Heart right ventricle (tissue), 16 donors: ENCODE data around the gene CFAP20. TPM values are rescaled to one million over a fixed set of nuclear protein-coding genes. Genes with fewer than 3 reads are reported as not detected.

Source experiments
- ATAC-seq, 8 donors: fragments of 200-7000 bp; cut with Tn5 transposase; one replicate each; pipeline ENCODE4 v1.9.1; 2020; ENCODE audit warnings: mild to moderate bottlenecking in 8 of 8, moderate library complexity in 8 of 8, moderate number of reproducible peaks in 1 of 8
- DNase-seq, 2 donors: peaks; one replicate each; pipeline ENCODE4 v3.0.0-alpha.2; 2020
- H3K27ac ChIP-seq, 10 donors: fragments of 200-600 bp; sonication (generic) in 2 of 10; one replicate each; pipeline versions ENCODE4 v1.5.0 to v1.8.0; 2020 to 2022; ENCODE audit warnings: mild to moderate bottlenecking in 3 of 10
- H3K27me3 ChIP-seq, 7 donors: fragments of 200-600 bp; one replicate each; pipeline ENCODE4 v1.8.0; 2021 to 2022; ENCODE audit warnings: mild to moderate bottlenecking in 2 of 7
- H3K36me3 ChIP-seq, 9 donors: fragments of 200-600 bp; sonication (generic) in 1 of 9; one replicate each; pipeline versions ENCODE4 v1.5.0 to v1.8.0; 2020 to 2022; ENCODE audit warnings: mild to moderate bottlenecking in 2 of 9
- H3K4me1 ChIP-seq, 9 donors: fragments of 200-600 bp; sonication (generic) in 1 of 9; one replicate each; pipeline versions ENCODE4 v1.5.0 to v1.8.0; 2020 to 2022; ENCODE audit warnings: mild to moderate bottlenecking in 4 of 9
- H3K4me3 ChIP-seq, 10 donors: fragments of 200-600 bp; sonication (generic) in 2 of 10; one replicate each; pipeline versions ENCODE4 v1.5.0 to v1.8.0; 2020 to 2022; ENCODE audit warnings: mild to moderate bottlenecking in 7 of 10, moderate library complexity in 2 of 10
- H3K9me3 ChIP-seq, 11 donors: fragments of 200-600 bp in 10 of 11; sonication (generic) in 2 of 11; one replicate each; pipeline versions ENCODE4 v1.5.0 to v1.8.0; 2013 to 2022; ENCODE audit warnings: mild to moderate bottlenecking in 2 of 11, control low read depth in 1 of 11, moderate library complexity in 1 of 11
- CTCF ChIP-seq, 9 donors: fragments of 200-600 bp; sonication (generic) in 2 of 9; IDR thresholded peaks; one replicate each; pipeline versions ENCODE4 v1.5.0 to v1.8.0; 2021 to 2022; ENCODE audit warnings: antibody characterized with exemption in 9 of 9, mild to moderate bottlenecking in 5 of 9, moderate library complexity in 1 of 9
- WGBS, 2 donors: extraction: QIAGEN DNeasy Blood & Tissue Kit; methylation state at CpG; one replicate each; pipeline ENCODE4 v1.1.7; 2013; ENCODE audit warnings: inconsistent platforms in 1 of 2; 5-methylcytosine and 5-hydroxymethylcytosine counted together
- intact Hi-C, 10 donors: fragments of 100-400 bp; cut with DNase I; formaldehyde crosslinking; loops; one replicate each; pipeline versions ENCODE4 v1.11.1 to v1.14.2; 2022
- polyA plus RNA-seq, 2 donors: library from polyadenylated mRNA; stranded (reverse); fragments of 200-250 nt; gene quantifications; one replicate each; pipeline ENCODE4 v1.2.3, GENCODE V29; 2013
- total RNA-seq, 10 donors: library from RNA; stranded (reverse); fragmentation: NEBNext Ultra II Directional in 3 of 10; extraction: Animal tissue kit (Norgen Biotek cat#: 25700) in 3 of 10; gene quantifications; one replicate each; pipeline versions ENCODE4 v1.2.1 to v1.2.4, GENCODE V29; 2021 to 2023
- donor health status: Arrhythmogenic right ventricular cardiomyopathy.
- donor health status: ischemic (EF 13 %, LVEDD 7.1; RV severe dilation, severe dysfunction).
- donor health status: healthy with polysubstance abuse.
- donor health status: DM: no; HTN: yes; CAD: no.
- donor health status: DM: no; HTN: no; CAD: no.
- donor health status: ischemic (EF 25% LVEDD 6.9; RV normal size, moderate dysfunction).
- donor health status: ischemic (EF 25% LVEDD 5.7; RV mildly dilated, moderate dysfunction).
- donor health status: healthy.
- donor health status: DM: yes; HTN: yes; CAD: no.
- donor health status: Ischemic cardiomyopathy.
- donor health status: ischemic (EF 35%, LVEDD 5.7; RV mildly dilated, moderate dysfunction).
- donor health status: nonischemic (EF 11% LVEDD 7.7; RV severe dilation, severe dysfunction).
- donor health status: DM: yes; HTN: yes; CAD: no.
- donor health status: PGD.
- donor health status: ischemic (EF 29% LVEDD 5.4; RV normal size, mild dysfunction).
- donor health status: nonischemic (EF 23%, LVEDD 6.1; RV moderate dilation, normal function).

Gene CFAP20
- total and polyA plus RNA-seq, 12 donors = 17.9 to 43.5 (median 34.7) TPM

- H3K27ac ChIP-seq = peak overlapping the region in 1 of 10 donors; percentile 1
- intact Hi-C loops = no loop called here
- WGBS, 2 donors = 69 to 85% methylated on average over 3 of the region's 3 CpGs
- ATAC-seq (no peak), DNase-seq (no peak)
- no peaks in the 10 kb centered on the region for H3K27me3 ChIP-seq
- no peak for TF ChIP-seq CTCF (IDR thresholded peaks at IDR 0.05)
- peaks cover 0 to 44% (median 33%) of the 10 kb centered on the region in 9 donors for H3K36me3 ChIP-seq
- H3K9me3 ChIP-seq = no peaks in the 10 kb centered on the region
- H3K4me3 ChIP-seq = no peak overlapping the region
- peaks cover 0 to 38% (median 24%) of the 10 kb centered on the region in 9 donors for H3K4me1 ChIP-seq
Observed at GRCh38 chr16:58111302-58111627, 17.9 kb downstream of the CFAP20 start.

- peak in 2 of 8 donors; percentile 29 to 43 for ATAC-seq
- H3K9me3 ChIP-seq = no peaks in the 10 kb centered on the region
- H3K4me3 ChIP-seq = no peak overlapping the region
- no peak for DNase-seq
- intact Hi-C loops = no loop called here
- peaks cover 0 to 38% (median 28%) of the 10 kb centered on the region in 9 donors for H3K36me3 ChIP-seq
- 22 to 41% methylated on average over 12 of the region's 12 CpGs for WGBS, 2 donors
- peak overlapping the region in 2 of 10 donors; percentile 1 to 9 for H3K27ac ChIP-seq
- no peak for TF ChIP-seq CTCF (IDR thresholded peaks at IDR 0.05)
- H3K4me1 ChIP-seq = peaks cover 0 to 36% (median 22%) of the 10 kb centered on the region in 9 donors
- no peaks in the 10 kb centered on the region for H3K27me3 ChIP-seq
Observed at GRCh38 chr16:58110571-58111301, 18.4 kb downstream of the CFAP20 start.

- Histone ChIP-seq H3K36me3 (peaks cover 0 to 30% (median 23%) of the 10 kb centered on the region in 9 donors), H3K27me3 (no peaks in the 10 kb centered on the region), H3K27ac (no peak overlapping the region), H3K4me1 (peaks cover 0 to 34% (median 18%) of the 10 kb centered on the region in 9 donors), H3K4me3 (no peak overlapping the region), H3K9me3 (no peaks in the 10 kb centered on the region)
- DNase-seq (no peak), ATAC-seq (no peak)
- TF ChIP-seq CTCF (IDR thresholded peaks at IDR 0.05) = no peak
- WGBS, 2 donors = 76 to 88% methylated on average over 2 of the region's 2 CpGs
- intact Hi-C loops = no loop called here
Observed at GRCh38 chr16:58109881-58110280, 19.3 kb downstream of the CFAP20 start.

GRCh38 chr16:58109330-58109729, 19.9 kb downstream of the CFAP20 start:
- Histone ChIP-seq H3K27ac (no peak overlapping the region), H3K9me3 (no peaks in the 10 kb centered on the region), H3K4me3 (no peak overlapping the region), H3K27me3 (no peaks in the 10 kb centered on the region), H3K36me3 (peaks cover 0 to 24% (median 18%) of the 10 kb centered on the region in 9 donors), H3K4me1 (peaks cover 0 to 29% (median 18%) of the 10 kb centered on the region in 9 donors)
- no peak for TF ChIP-seq CTCF (IDR thresholded peaks at IDR 0.05)
- DNase-seq = no peak
- intact Hi-C loops = no loop called here
- 87 to 93% methylated on average over 8 of the region's 8 CpGs for whole genome bisulfite sequencing, 2 donors
- ATAC-seq = no peak
